ENCODE results near the gene HLA-C. TPM values are rescaled to one million over a fixed set of nuclear protein-coding genes. Genes with fewer than 3 reads are reported as not detected.
"Not testable (repeated sequence)": the region's sequence is repeated elsewhere in the genome, so short reads cannot be mapped to it uniquely, and the experiment has no call there.

The HLA-C gene
- total and polyA plus RNA-seq, 9 donors: 195 to 700 (median 354) TPM

- no peak for TF ChIP-seq POLR2A (IDR thresholded peaks at IDR 0.05)
- TF ChIP-seq CTCF (IDR thresholded peaks at IDR 0.05): no peak
- TF ChIP-seq EP300 (IDR thresholded peaks at IDR 0.05): no peak
- H3K36me3 ChIP-seq: no peaks in the 10 kb centered on the region
- DNase-seq: no peak
- H3K9me3 ChIP-seq: no peaks in the 10 kb centered on the region
- no peaks in the 10 kb centered on the region for H3K4me1 ChIP-seq (ENCODE audit: insufficient read depth)
- H3K4me3 ChIP-seq: no peak overlapping the region
- H3K27ac ChIP-seq: no peak overlapping the region
- 71 to 93% (median 91%) methylated on average over 3 of the region's 3 CpGs for WGBS, 3 donors
- no peaks in the 10 kb centered on the region for H3K27me3 ChIP-seq
- intact Hi-C loops (cut with DNase I): loop anchor here in 1 of 4 donors (10.0 kb wide), 1 partner anchor 189 kb away; no protein-coding TSS in a partner anchor
Measured at GRCh38 chr6:31285486-31285885, 13.6 kb upstream of the HLA-C start.

- not testable (repeated sequence) for H3K27ac ChIP-seq; DNase-seq; H3K27me3 ChIP-seq; H3K4me1 ChIP-seq (ENCODE audit: insufficient read depth); H3K9me3 ChIP-seq; H3K4me3 ChIP-seq; H3K36me3 ChIP-seq
- WGBS, 3 donors: 74 to 82% (median 80%) methylated on average over 3 of the region's 3 CpGs
- intact Hi-C loops (cut with DNase I): loop anchor here in 1 of 4 donors (10.0 kb wide), 1 partner anchor 195 kb away; no protein-coding TSS in a partner anchor
Measured at GRCh38 chr6:31279647-31280046, 7.8 kb upstream of the HLA-C start.

GRCh38 chr6:31272836-31273626 is 1.1 kb upstream of the HLA-C start:
- WGBS, 3 donors: 56 to 73% (median 58%) methylated on average over 10 of the region's 10 CpGs
- Histone ChIP-seq H3K27ac (peak overlapping the region in 1 of 2 donors; percentile 98), H3K4me1 (ENCODE audit: insufficient read depth) (no peaks in the 10 kb centered on the region), H3K36me3 (no peaks in the 10 kb centered on the region), H3K27me3 (no peaks in the 10 kb centered on the region), H3K9me3 (no peaks in the 10 kb centered on the region), H3K4me3 (no peak overlapping the region)
- TF ChIP-seq CTCF (IDR thresholded peaks at IDR 0.05): no peak
- TF ChIP-seq POLR2A (IDR thresholded peaks at IDR 0.05): no peak
- TF ChIP-seq EP300 (IDR thresholded peaks at IDR 0.05): no peak
- no peak for DNase-seq
- intact Hi-C loops (cut with DNase I): loop anchor here in 1 of 4 donors (5.0 kb wide), 1 partner anchor 84 kb away; the partner anchor contains the start of gene HLA-B

GRCh38 chr6:31272436-31272835 is 544 bp upstream of the HLA-C start:
- Histone ChIP-seq H3K27ac (peak overlapping the region in 1 of 2 donors; percentile 98), H3K4me3 (peak overlapping the region; percentile 91), H3K9me3 (no peaks in the 10 kb centered on the region), H3K36me3 (no peaks in the 10 kb centered on the region), H3K27me3 (no peaks in the 10 kb centered on the region), H3K4me1 (ENCODE audit: insufficient read depth) (no peaks in the 10 kb centered on the region)
- intact Hi-C loops (cut with DNase I): loop anchor here in 1 of 4 donors (5.0 kb wide), 1 partner anchor 85 kb away; the partner anchor contains the start of gene HLA-B
- TF ChIP-seq EP300 (IDR thresholded peaks at IDR 0.05) (no peak), CTCF (IDR thresholded peaks at IDR 0.05) (no peak), POLR2A (IDR thresholded peaks at IDR 0.05) (no peak)
- no peak for DNase-seq
- WGBS, 3 donors: 22 to 28% (median 28%) methylated on average over 4 of the region's 4 CpGs
